Cardiac fibroblast (primary cell): ENCODE measurements around the gene ZNF334.

ENCODE experiments used
- DNase-seq, 2 donors: peaks; one replicate each; pipeline versions ENCODE4 v3.0.0 to v3.0.0-alpha.2; 2010; ENCODE audit warnings: low read depth in 2 of 2
- H3K4me3 ChIP-seq, 2 donors: replicated peaks in 1 of 2; 1 replicate in 1 of 2; 2 replicates in 1 of 2; pipeline ENCODE4 v1.5.1; 2011; ENCODE audit warnings: low read depth in 2 of 2, low read length in 2 of 2, mild to moderate bottlenecking in 2 of 2, moderate library complexity in 1 of 2
- TF ChIP-seq, protein P1 (sequence below): IDR thresholded peaks from one replicate; pipeline ENCODE4 v1.5.1; 2011; ENCODE audit warnings: low read depth, mild to moderate bottlenecking, low read length, inconsistent platforms

ZNF334 gene

DNA sequence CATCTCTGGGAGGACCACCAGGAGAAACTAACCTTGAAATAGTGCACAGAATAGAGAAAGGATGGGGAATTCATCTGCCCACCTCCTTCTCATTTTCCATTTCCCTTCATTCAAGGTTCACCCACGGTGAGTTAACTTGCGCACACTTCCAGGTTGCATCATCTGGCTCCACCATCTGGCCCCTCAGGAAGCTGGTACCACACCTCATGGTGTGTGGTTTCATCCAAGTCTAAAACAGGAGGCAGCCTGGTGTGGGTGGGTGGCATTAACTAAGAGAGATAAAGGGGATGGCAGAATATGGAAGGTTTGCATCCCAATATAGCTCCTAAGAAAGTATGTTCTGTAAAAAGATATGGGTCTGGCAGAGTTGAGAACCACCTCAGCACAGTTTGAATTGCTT is 3.8 kb downstream of the ZNF334 start:
- no peak for DNase-seq
- TF ChIP-seq, protein P1, sequence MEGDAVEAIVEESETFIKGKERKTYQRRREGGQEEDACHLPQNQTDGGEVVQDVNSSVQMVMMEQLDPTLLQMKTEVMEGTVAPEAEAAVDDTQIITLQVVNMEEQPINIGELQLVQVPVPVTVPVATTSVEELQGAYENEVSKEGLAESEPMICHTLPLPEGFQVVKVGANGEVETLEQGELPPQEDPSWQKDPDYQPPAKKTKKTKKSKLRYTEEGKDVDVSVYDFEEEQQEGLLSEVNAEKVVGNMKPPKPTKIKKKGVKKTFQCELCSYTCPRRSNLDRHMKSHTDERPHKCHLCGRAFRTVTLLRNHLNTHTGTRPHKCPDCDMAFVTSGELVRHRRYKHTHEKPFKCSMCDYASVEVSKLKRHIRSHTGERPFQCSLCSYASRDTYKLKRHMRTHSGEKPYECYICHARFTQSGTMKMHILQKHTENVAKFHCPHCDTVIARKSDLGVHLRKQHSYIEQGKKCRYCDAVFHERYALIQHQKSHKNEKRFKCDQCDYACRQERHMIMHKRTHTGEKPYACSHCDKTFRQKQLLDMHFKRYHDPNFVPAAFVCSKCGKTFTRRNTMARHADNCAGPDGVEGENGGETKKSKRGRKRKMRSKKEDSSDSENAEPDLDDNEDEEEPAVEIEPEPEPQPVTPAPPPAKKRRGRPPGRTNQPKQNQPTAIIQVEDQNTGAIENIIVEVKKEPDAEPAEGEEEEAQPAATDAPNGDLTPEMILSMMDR: no peak
- H3K4me3 ChIP-seq: no peak overlapping the region

DNA sequence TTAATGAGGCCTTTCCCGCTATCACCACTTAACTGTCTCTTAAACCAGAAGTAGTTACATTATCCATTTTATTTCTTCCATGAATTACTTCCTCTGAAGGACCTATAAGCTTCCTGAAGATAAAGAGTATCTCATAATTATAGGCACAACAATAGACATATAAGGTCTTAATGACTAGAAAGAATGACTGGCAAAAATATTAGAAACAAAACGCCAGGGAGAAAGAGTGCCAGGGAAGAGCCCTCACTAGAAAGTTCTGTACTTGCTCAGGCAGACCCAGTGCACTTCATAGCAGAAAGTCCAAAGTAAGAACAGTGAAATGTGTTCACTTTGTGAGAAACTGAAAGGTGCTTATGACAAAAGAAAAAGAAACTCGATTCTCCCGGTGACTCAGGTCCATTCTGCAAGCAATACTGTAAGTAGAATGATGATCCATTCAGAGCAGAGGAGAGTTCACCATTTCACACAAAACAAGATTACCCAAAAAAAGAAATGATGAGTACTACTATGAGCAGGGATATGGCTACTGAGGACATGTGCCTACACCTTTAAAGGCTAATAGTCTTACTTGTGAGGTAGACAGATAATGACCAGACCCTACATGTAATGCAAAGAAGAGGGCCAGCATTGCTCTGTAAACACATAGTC is 5.5 kb downstream of the ZNF334 start:
- no peak overlapping the region for H3K4me3 ChIP-seq
- DNase-seq: no peak
- TF ChIP-seq, protein P1: no peak

DNA sequence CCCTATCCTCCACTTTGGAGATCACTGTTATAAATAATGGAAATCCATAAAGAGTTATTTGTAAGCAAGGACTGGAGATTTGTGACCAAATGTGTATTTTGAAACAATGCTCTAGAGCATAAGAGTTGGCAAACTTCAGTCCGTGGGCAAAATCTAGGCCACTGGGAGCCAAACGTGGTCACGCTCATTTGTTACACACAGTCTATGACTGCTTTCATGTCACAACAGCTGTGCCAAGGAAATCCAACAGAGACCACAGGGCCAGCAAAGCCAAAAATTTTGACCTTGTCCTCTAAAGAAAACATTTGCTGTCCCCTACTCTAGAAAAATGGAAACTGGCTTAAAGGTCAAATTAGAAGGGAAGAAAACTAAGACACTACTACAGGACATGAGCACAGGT is 7.9 kb downstream of the ZNF334 start:
- no peak overlapping the region for H3K4me3 ChIP-seq
- TF ChIP-seq, protein P1: no peak
- DNase-seq: no peak

DNA sequence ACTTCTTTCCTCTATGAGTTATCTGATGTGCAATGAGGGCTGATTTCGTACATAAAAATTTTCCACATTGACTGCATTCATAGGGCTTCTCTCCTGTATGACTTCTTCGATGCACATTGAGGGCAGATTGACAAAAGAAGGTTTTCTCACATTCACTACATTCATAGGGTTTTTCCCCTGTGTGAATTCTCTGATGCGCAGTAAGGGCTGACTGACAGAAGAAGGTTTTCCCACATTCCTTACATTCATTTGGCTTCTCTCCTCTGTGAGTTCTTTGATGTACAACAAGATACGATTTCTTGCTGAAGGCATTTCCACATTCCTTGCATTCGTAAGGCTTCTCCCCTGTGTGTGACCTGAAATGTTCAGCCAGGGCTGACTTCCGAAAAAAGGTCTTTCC is 11.4 kb downstream of the ZNF334 start:
- TF ChIP-seq, protein P1: no peak
- no peak for DNase-seq
- H3K4me3 ChIP-seq: no peak overlapping the region

DNA sequence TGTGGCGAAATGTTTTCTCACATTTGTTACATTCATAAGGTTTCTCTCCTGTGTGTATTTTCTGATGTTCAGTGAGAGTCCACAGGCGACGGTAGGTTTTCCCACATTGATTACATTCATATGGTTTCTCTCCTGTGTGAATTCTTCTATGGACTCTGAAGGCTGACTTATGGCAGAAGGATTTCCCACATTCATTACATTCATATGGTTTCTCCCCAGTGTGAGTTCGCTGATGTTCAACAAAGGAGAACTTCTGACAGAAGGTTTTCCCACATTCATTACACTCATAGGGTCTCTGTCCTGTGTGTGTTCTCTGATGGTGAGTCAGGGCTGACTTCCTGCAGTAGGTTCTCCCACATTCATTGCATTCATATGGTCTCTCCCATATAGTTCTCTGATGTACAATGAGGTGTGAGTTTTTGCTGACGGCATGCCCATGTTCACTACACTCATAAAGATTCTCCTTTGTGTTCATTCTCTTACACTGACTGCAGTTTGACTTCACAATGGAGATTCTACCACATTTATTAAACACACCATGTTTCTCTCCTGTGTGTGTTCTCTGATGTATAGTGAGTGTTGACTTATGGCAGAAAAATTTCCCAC is 11.9 kb downstream of the ZNF334 start:
- TF ChIP-seq, protein P1: no peak
- no peak overlapping the region for H3K4me3 ChIP-seq

DNA sequence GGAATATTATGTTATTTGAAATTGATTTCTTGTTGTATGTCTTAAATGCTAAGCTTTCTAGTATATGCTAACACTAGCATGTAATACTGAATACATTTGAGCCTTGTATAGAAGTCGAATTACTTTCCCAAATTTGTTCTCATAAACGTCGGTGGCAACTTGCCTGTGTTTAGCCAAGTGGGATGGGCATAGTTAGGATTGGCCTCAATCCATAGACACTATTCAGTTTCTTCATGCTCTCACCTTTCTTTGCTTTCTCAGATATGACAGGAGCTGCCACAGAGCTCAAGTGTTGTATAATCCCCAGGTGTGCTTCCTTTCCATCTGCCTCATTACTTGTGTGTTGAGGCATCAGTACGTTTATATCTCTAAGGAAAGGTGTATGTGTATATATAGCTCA is 19.3 kb downstream of the ZNF334 start:
- DNase-seq: no peak
- TF ChIP-seq, protein P1: no peak
- no peak overlapping the region for H3K4me3 ChIP-seq

More for the DNA sequence above, 11.9 kb downstream of the ZNF334 start:
- DNase-seq: no peak

DNA sequence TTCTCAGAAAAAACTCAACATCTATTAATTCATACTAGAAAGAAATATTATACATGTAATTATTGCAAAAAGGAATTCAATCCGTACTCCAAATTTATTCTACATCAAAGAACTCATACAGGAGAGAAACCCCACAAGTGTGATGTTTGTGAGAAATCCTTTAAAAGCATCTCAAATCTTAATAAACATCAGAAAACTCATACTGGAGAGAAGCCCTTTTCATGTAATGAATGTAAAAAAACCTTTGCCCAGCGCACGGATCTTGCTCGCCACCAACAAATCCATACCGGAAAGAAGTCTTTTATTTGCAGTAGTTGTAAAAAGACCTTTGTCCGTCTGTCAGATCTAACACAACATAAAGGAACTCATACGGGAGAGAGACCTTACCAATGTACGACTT is 22.0 kb downstream of the ZNF334 start:
- no peak overlapping the region for H3K4me3 ChIP-seq
- no peak for DNase-seq
- TF ChIP-seq, protein P1: no peak
